ENCODE data around the gene ZMIZ1.

DNA sequence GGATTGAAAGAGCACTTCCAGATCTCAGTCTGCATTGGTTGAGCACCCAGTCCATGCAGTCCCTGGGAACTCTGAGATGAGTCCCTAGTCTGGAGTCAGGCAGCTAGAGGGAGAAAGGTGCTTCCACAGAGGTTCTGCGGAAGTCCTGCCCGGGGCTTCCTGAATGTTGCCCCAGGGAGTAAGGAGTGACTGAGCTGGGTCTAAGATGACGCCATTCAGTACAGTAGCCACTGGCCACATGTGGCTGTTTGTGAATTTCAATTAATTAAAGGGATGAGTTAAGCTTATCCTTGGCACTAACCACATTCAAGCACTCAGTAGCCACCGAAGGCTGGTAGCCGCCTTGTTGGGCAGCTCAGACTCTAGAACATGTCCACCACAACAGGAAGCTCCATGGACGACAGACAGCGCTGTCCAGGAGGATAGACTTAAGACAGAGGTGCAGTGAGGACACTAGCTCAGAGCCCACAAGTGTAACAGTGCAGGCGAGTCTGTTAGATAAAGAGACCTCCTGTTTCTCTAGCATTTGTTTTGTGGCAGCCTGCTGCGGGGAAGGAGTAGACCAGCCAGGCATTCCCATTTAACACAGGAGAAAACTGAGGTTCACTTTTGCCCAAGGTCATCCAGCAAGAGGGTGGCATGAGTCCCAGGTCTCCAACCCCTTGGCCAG lies 176.9 kb downstream of the ZMIZ1 start:
- TF ChIP-seq PHF8 (IDR thresholded peaks at IDR 0.05; ENCODE audit: borderline replicate concordance, low read depth): no peak
- TF ChIP-seq POLR2A (IDR thresholded peaks at IDR 0.05; ENCODE audit: low read length): no peak
- TF ChIP-seq, protein P1, sequence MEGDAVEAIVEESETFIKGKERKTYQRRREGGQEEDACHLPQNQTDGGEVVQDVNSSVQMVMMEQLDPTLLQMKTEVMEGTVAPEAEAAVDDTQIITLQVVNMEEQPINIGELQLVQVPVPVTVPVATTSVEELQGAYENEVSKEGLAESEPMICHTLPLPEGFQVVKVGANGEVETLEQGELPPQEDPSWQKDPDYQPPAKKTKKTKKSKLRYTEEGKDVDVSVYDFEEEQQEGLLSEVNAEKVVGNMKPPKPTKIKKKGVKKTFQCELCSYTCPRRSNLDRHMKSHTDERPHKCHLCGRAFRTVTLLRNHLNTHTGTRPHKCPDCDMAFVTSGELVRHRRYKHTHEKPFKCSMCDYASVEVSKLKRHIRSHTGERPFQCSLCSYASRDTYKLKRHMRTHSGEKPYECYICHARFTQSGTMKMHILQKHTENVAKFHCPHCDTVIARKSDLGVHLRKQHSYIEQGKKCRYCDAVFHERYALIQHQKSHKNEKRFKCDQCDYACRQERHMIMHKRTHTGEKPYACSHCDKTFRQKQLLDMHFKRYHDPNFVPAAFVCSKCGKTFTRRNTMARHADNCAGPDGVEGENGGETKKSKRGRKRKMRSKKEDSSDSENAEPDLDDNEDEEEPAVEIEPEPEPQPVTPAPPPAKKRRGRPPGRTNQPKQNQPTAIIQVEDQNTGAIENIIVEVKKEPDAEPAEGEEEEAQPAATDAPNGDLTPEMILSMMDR (IDR thresholded peaks at IDR 0.05): no peak
- TF ChIP-seq JUN (IDR thresholded peaks at IDR 0.05): no peak
